HG03442 (cell line): Measurements from ENCODE around the gene STAC.

Experiments used
- ATAC-seq: cut with Tn5 transposase; IDR thresholded peaks from one replicate; pipeline ENCODE4 v1.9.1; 2021; ENCODE audit warnings: mild to moderate bottlenecking, moderate library complexity; ENCODE audit not compliant: unreplicated experiment

The STAC gene

DNA sequence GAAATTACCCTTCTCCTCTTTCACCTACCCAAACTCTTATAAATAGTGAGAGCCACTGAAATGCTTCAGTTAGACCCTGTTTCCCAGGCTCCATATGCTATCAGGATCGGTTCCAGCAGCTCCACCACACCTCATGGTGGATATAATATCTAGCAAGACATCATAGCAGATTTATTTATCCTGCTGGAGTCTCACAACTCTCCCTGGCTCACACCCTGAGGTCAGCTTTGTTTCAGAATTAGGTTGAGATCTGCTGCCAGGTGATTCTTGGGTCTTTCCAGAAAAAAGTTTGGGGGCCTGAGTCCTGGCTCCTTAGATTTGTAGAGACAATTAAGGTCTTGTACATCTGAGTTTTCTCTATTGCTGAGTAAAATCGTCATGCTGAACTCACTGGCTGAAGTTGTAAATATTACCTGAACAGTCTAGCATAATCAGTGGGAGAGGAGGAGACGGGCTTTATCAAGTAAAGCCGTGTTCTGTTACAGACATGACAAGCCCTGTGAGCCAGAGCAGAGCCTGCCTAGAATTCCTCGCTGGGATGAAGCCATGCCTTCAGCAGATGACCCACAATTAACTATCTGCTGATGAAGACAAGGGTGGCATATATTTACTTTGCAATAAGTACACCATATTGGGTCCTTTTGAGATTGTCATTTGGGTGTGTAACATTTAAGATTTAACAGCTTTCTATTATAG, 131.6 kb downstream of the STAC start:
- no peak for ATAC-seq

DNA sequence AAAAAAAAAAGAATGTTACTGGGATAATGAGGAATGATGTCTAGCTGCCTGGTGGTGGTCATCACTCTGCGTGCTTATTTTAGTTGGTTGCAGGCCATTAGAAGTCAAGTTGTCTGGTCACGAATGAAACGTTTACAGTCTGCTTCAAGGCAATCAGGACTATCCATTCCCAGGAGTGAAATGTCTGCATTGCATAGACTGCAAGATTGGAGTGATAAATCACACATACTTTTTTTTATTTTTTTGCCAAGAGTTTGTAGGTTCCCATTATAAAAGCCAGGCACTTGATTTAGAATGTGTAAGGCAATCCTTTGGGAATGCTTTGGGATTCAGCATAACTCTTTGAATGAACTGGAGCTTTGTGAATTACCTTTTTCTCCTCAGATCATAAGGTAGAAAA, 132.3 kb downstream of the STAC start:
- no peak for ATAC-seq

DNA sequence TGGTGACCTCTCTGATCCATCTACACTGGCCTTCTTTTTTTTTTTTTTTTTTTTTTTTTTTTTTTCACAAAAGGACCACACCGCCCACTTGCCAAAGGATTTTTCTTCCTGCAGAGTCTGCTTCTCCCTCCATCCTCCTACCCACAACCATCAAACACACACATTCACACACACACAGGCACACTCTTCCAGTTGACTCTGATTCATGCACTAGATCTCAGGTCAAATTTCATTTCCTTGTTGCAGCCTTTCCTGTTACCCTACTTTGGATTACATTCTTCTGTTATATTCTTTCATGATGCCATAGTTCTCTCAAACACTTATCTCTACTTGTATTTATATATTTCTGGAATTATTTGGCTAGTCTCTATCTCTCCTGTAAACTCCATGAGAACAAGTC, 133.9 kb downstream of the STAC start:
- no peak for ATAC-seq

DNA sequence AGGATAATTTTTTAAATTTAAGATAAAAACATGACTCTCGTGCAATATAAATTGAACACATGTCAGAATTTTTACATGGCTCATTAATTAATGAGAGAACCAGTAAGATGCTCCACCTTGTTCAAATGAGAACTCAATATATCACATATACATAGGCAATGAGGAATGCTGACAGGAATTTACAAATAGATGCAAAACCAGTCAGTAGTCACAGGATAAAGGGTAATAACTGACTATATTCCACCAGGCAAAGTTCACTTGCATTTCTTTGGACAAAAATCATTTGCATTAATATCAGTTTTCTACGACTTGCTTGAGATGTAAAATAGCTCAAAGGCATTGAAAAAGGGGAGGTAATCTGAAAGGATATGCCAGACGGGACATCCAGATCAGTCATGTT, 139.4 kb downstream of the STAC start:
- no peak for ATAC-seq

- ATAC-seq = no peak
Measured at GRCh38 chr3:36520241-36521006, 140.1 kb downstream of the STAC start.

- ATAC-seq = no peak
Measured at GRCh38 chr3:36521007-36521379, 140.7 kb downstream of the STAC start.

DNA sequence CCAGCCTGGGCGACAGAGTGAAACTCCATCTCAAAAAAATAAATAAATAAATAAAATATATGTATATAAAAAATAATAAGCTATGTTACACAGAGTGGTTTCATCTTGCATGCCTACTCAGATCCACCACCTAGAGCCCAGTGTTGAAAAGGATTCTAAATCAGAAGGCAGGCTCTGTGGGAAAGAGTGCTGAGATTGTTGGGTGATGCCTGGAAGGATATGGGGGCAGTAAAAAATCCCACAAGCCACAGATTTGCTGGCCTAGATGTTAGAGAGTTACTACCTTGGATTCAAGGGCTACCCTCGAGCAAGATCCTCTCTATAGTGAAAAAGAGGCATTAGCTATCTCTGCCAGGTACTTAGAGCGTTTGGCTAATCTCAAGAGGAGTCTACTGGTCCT, 144.3 kb downstream of the STAC start:
- ATAC-seq = no peak

DNA sequence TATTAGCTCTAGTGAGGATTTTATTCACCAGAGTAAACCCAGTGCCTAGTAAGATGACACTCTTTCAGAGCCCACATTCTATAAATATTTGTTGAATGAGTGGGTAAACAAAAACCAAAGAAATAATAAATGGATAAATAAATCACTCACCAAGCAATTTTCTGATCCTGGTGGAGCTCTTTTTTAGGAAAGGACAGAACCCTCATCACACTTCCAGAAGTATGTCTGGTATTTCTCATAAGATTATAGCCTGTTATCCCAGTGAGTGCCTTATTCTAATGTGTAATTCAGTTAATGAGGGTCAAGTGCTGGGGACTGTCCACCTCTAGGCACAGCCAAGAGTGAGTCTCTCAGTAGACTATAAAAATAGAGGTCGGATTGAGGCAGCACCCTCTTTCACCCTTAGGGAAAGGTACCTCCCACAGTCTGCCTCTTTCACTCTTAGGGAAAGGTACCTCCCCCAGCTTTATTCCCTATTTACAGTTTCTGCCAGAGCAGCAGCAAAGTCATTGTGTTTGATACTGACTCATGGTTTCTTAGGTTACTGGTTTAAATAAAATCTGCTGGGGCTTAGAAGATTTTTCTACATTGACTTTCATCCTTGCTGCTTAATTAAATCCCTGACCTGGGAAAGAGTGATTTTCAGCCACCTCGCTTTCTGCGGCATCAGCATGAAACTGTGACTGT, 145.0 kb downstream of the STAC start:
- no peak for ATAC-seq

DNA sequence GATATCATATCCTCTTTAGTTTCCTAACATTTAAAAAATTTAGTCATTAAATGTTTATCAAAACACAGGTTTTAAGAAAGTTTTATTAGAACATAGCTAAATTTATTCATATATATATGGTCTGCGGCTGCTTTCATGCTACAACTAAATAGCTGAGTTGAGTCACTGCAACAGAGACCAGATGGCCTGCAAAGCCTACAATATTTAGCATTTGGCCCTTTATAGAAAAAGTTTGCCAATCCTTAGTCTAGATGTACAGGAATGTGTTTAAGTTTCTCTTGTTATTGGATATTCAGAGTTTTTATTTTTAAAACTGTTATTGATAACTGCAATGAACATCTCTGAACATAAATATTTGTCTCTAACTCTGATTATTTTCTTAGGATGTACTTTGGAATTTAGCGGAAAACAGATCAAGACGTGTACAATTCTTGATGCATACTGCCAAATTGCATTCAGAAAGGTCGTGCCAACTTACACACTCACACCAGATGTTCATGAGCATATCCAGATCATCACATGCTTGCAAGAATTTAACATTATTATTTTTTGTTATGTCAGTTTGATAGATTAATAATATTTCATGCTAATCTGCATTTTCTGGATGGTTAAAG, 157.9 kb downstream of the STAC start:
- ATAC-seq = no peak

DNA sequence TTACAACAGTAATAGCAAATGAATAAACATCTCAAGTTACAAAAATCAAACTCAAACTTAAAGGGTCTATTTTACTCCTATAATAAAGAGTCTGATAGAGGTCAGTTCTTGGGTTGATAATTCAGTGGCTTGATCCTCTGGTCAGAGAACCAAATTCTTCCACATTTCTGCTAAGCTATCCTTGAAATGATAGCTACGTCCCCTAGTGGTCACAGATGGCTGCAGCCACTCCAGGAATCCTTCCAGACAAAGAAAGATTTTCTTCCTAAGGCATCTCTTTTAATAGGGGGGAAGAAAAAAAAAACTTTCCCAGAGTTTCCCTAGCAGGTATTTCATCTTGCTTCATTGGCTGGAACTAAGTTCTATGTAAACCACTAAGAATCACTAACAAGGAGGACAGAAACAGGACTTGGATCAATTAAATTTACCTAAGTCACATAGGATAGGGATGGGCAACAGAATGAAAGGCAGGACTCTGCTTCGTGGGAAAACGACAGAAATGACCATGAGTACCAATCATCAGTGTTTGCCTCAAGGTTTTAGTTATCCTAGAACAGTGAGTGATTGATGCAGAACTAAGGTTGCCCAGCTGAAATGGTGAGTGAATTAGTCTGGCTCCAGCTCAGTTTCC, 160.7 kb downstream of the STAC start:
- ATAC-seq = no peak

GRCh38 chr3:36542186-36542585, 161.9 kb downstream of the STAC start:
- no peak for ATAC-seq

DNA sequence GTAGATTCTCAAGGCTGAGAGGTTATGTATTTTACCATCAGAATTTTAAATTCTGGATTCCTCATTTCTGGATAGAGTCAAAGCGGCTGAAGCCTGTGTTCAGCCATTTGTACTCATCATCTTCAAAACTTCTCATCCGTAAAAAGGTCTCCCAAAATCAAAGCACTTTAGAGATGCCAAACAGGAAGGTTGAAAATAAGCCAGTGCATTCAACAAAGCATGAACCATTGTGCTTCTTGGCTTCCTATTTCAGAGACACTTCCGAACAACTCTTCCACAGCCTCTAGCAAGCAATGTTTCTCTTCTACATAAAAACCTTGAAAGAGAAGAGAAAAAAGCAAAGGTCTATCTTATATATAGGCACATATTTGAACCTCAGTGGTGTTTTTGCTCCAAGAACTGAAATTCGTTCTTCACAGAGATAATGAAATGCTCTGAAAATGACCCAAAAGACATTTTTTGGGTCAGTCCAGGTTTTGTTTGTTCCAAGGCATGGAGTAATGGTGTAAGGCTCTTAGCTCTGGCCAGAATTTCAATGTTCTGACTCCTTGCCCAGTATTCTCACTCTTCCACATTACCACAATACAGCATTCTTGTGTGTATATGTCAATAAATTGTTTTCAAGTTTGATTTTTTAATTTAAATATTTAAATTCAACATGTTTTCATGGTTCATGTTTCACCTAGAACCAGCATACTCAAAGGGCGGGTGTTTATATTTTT, 163.1 kb downstream of the STAC start:
- no peak for ATAC-seq

GRCh38 chr3:36546226-36546625, 165.9 kb downstream of the STAC start:
- no peak for ATAC-seq

GRCh38 chr3:36548712-36549111, 168.4 kb downstream of the STAC start:
- ATAC-seq = no peak

DNA sequence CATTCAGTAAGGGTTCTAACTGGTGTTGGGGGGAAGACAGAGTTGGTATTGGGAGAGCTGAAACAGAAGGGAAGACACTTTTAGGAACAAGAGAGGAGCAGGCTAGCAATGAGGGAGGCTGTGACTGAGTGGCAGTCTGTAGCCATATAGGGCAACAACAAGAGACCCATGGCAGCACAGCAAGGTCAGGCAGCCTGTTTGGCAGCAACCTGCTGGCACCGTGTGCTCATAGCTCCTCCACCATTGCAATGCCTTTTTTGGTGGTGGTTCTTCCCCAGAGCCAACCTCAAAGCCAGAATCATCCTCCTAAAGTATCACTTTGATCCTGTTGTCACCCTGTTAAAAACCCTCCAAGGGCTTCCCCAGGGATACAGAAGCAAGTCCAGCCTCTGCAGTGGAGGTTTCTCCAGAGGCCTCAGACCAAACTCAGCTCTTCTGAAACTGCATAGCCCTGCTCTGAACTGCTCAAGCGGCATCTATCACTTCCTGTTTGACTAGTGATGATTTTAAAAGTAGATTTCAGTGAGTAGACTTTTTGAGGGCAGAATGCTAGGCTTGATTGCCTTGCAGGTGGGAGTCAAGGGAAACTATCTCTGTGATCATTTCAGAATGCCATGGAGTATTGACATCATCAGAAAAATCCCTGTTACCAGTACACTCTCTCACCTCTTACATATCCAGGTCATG, 176.9 kb downstream of the STAC start:
- peak; percentile 87 for ATAC-seq

GRCh38 chr3:36557708-36558421, 177.6 kb downstream of the STAC start:
- ATAC-seq = no peak

DNA sequence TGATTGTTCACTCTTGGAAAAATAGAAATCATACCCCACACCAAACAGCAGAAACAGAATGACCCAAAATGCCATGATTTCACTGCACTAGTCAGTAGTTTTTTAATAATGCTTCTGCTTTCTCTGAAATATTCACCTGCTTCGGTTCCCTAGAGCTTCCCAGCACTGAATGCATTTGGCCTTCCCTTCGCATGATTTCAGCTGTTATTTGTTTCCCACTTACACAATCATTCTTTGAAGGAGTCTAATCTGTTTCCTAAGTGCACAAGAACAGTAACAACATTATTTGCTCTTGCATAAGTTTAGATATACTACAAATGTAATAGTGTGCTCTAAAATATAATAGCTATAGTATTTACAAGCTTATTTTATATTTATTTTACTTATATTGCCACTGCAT, 178.7 kb downstream of the STAC start:
- no peak for ATAC-seq

DNA sequence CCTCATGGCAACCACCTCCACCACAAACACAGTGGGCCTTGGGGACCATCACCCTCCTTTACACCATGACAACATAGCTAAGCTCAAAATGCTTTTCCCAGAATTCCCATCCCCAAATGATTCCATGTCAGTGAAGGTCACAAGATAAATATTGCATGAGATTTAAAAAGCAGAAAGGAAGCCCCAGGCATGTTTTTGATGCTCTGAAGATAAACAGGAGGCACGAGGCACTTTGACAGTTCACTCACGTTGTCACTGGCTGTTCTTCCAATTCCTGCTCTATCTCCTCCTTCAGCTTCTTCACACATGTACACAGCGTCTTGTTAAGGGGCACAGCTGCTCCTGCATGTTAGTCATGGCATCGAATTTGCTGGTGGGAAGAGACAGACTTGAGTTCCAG, 180.4 kb downstream of the STAC start:
- no peak for ATAC-seq

DNA sequence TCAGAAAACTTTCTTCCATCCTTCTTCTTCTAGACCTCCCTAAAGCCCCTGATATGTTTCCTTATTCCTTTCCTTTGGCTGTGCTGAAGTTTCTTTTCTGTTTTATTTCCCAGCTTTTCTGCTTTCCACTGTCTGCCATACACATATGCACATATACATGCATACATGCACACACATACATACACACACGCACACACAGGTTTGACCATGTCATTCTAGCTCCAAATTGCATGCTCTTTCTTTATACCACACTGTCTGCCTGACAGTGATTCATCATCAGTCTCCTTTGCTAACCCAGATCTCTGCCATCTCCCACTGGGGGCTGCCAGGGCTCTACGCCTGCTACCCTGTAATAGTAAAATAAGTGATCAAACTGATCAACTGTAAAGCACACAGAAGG, 181.3 kb downstream of the STAC start:
- no peak for ATAC-seq
